Measurements from ENCODE around the gene PDF.
A peak's percentile ranks its signal among the peaks of the same experiment; 100 is the strongest.

- TF ChIP-seq CTCF (IDR thresholded peaks at IDR 0.05; ENCODE audit: extremely low read depth in 1 of 2, insufficient read depth in 1 of 2, low read depth in 1 of 2, low read length in 2 of 2) (peak; percentile 82 to 87), POLR2A (IDR thresholded peaks at IDR 0.05; ENCODE audit: low read depth, low read length) (peak; percentile 94), EZH2 (IDR thresholded peaks at IDR 0.05; ENCODE audit: borderline replicate concordance, low read depth, low read length, severe bottlenecking) (no peak), MAX (IDR thresholded peaks at IDR 0.05; ENCODE audit: insufficient read depth, insufficient read length) (peak; percentile 54), JUN (IDR thresholded peaks at IDR 0.05; ENCODE audit: borderline replicate concordance, insufficient read depth, insufficient read length, low read depth) (peak; percentile 21), POLR2AphosphoS5 (IDR thresholded peaks at IDR 0.05; ENCODE audit: insufficient read depth, low read depth, low read length) (peak; percentile 96), MYC (IDR thresholded peaks at IDR 0.05; ENCODE audit: low read depth, low read length) (peak; percentile 76)
Measured at GRCh38 chr16:69339289-69340094, 9.1 kb upstream of the PDF start, which contains the start of the genes COG8 and NIP7.
